ENCODE results near the gene ADAMTS12.

Gene ADAMTS12

GRCh38 chr5:33769968-33770367, 121.8 kb downstream of the ADAMTS12 start:
- Histone ChIP-seq H3K27me3 (replicated peaks; ENCODE audit: control insufficient read depth, insufficient read depth, low read length, poor library complexity, severe bottlenecking) (no peaks in the 10 kb centered on the region), H3K4me3 (ENCODE audit: insufficient read depth, low read depth, low read length, poor library complexity, severe bottlenecking) (no peak overlapping the region), H3K36me3 (ENCODE audit: control insufficient read depth, insufficient read depth, low read length) (no peaks in the 10 kb centered on the region), H3K4me1 (ENCODE audit: control insufficient read depth, insufficient read depth, low read length, poor library complexity, severe bottlenecking) (no peaks in the 10 kb centered on the region), H3K27ac (ENCODE audit: insufficient read depth, low read length, poor library complexity, severe bottlenecking) (no peak overlapping the region), H3K9me3 (ENCODE audit: control insufficient read depth, low read length) (no peaks in the 10 kb centered on the region)
- no peak for DNase-seq

GRCh38 chr5:33769196-33769595, 122.6 kb downstream of the ADAMTS12 start:
- no peak overlapping the region for H3K27ac ChIP-seq (ENCODE audit: insufficient read depth, low read length, poor library complexity, severe bottlenecking)
- no peaks in the 10 kb centered on the region for H3K4me1 ChIP-seq (ENCODE audit: control insufficient read depth, insufficient read depth, low read length, poor library complexity, severe bottlenecking)
- no peaks in the 10 kb centered on the region for H3K36me3 ChIP-seq (ENCODE audit: control insufficient read depth, insufficient read depth, low read length)
- DNase-seq, result no peak
- no peaks in the 10 kb centered on the region for H3K9me3 ChIP-seq (ENCODE audit: control insufficient read depth, low read length)
- no peaks in the 10 kb centered on the region for H3K27me3 ChIP-seq (replicated peaks; ENCODE audit: control insufficient read depth, insufficient read depth, low read length, poor library complexity, severe bottlenecking)
- no peak overlapping the region for H3K4me3 ChIP-seq (ENCODE audit: insufficient read depth, low read depth, low read length, poor library complexity, severe bottlenecking)

GRCh38 chr5:33766023-33766422, 125.8 kb downstream of the ADAMTS12 start:
- Histone ChIP-seq H3K27ac (ENCODE audit: insufficient read depth, low read length, poor library complexity, severe bottlenecking) (no peak overlapping the region), H3K9me3 (ENCODE audit: control insufficient read depth, low read length) (no peaks in the 10 kb centered on the region), H3K4me3 (ENCODE audit: insufficient read depth, low read depth, low read length, poor library complexity, severe bottlenecking) (no peak overlapping the region), H3K36me3 (ENCODE audit: control insufficient read depth, insufficient read depth, low read length) (no peaks in the 10 kb centered on the region), H3K27me3 (replicated peaks; ENCODE audit: control insufficient read depth, insufficient read depth, low read length, poor library complexity, severe bottlenecking) (no peaks in the 10 kb centered on the region), H3K4me1 (ENCODE audit: control insufficient read depth, insufficient read depth, low read length, poor library complexity, severe bottlenecking) (no peaks in the 10 kb centered on the region)
- no peak for DNase-seq

GRCh38 chr5:33764786-33765185, 127.0 kb downstream of the ADAMTS12 start:
- H3K9me3 ChIP-seq (ENCODE audit: control insufficient read depth, low read length), result no peaks in the 10 kb centered on the region
- no peaks in the 10 kb centered on the region for H3K27me3 ChIP-seq (replicated peaks; ENCODE audit: control insufficient read depth, insufficient read depth, low read length, poor library complexity, severe bottlenecking)
- no peak overlapping the region for H3K27ac ChIP-seq (ENCODE audit: insufficient read depth, low read length, poor library complexity, severe bottlenecking)
- no peak for DNase-seq
- H3K4me1 ChIP-seq (ENCODE audit: control insufficient read depth, insufficient read depth, low read length, poor library complexity, severe bottlenecking), result no peaks in the 10 kb centered on the region
- no peaks in the 10 kb centered on the region for H3K36me3 ChIP-seq (ENCODE audit: control insufficient read depth, insufficient read depth, low read length)
- no peak overlapping the region for H3K4me3 ChIP-seq (ENCODE audit: insufficient read depth, low read depth, low read length, poor library complexity, severe bottlenecking)

- Histone ChIP-seq H3K27ac (ENCODE audit: insufficient read depth, low read length, poor library complexity, severe bottlenecking) (no peak overlapping the region), H3K27me3 (replicated peaks; ENCODE audit: control insufficient read depth, insufficient read depth, low read length, poor library complexity, severe bottlenecking) (no peaks in the 10 kb centered on the region), H3K4me1 (ENCODE audit: control insufficient read depth, insufficient read depth, low read length, poor library complexity, severe bottlenecking) (no peaks in the 10 kb centered on the region), H3K9me3 (ENCODE audit: control insufficient read depth, low read length) (no peaks in the 10 kb centered on the region), H3K4me3 (ENCODE audit: insufficient read depth, low read depth, low read length, poor library complexity, severe bottlenecking) (no peak overlapping the region), H3K36me3 (ENCODE audit: control insufficient read depth, insufficient read depth, low read length) (no peaks in the 10 kb centered on the region)
- no peak for DNase-seq
Measured at GRCh38 chr5:33763435-33763834, 128.4 kb downstream of the ADAMTS12 start.

GRCh38 chr5:33762859-33763258, 128.9 kb downstream of the ADAMTS12 start:
- Histone ChIP-seq H3K36me3 (ENCODE audit: control insufficient read depth, insufficient read depth, low read length) (no peaks in the 10 kb centered on the region), H3K4me1 (ENCODE audit: control insufficient read depth, insufficient read depth, low read length, poor library complexity, severe bottlenecking) (no peaks in the 10 kb centered on the region), H3K27ac (ENCODE audit: insufficient read depth, low read length, poor library complexity, severe bottlenecking) (no peak overlapping the region), H3K4me3 (ENCODE audit: insufficient read depth, low read depth, low read length, poor library complexity, severe bottlenecking) (no peak overlapping the region), H3K9me3 (ENCODE audit: control insufficient read depth, low read length) (no peaks in the 10 kb centered on the region), H3K27me3 (replicated peaks; ENCODE audit: control insufficient read depth, insufficient read depth, low read length, poor library complexity, severe bottlenecking) (no peaks in the 10 kb centered on the region)
- DNase-seq, result no peak

- Histone ChIP-seq H3K4me3 (ENCODE audit: insufficient read depth, low read depth, low read length, poor library complexity, severe bottlenecking) (no peak overlapping the region), H3K36me3 (ENCODE audit: control insufficient read depth, insufficient read depth, low read length) (no peaks in the 10 kb centered on the region), H3K27ac (ENCODE audit: insufficient read depth, low read length, poor library complexity, severe bottlenecking) (no peak overlapping the region), H3K27me3 (replicated peaks; ENCODE audit: control insufficient read depth, insufficient read depth, low read length, poor library complexity, severe bottlenecking) (no peaks in the 10 kb centered on the region), H3K9me3 (ENCODE audit: control insufficient read depth, low read length) (no peaks in the 10 kb centered on the region), H3K4me1 (ENCODE audit: control insufficient read depth, insufficient read depth, low read length, poor library complexity, severe bottlenecking) (no peaks in the 10 kb centered on the region)
- no peak for DNase-seq
Measured at GRCh38 chr5:33761139-33761538, 130.7 kb downstream of the ADAMTS12 start.

GRCh38 chr5:33758737-33759136, 133.1 kb downstream of the ADAMTS12 start:
- H3K9me3 ChIP-seq (ENCODE audit: control insufficient read depth, low read length), result no peaks in the 10 kb centered on the region
- H3K4me1 ChIP-seq (ENCODE audit: control insufficient read depth, insufficient read depth, low read length, poor library complexity, severe bottlenecking), result no peaks in the 10 kb centered on the region
- H3K27ac ChIP-seq (ENCODE audit: insufficient read depth, low read length, poor library complexity, severe bottlenecking), result no peak overlapping the region
- H3K27me3 ChIP-seq (replicated peaks; ENCODE audit: control insufficient read depth, insufficient read depth, low read length, poor library complexity, severe bottlenecking), result no peaks in the 10 kb centered on the region
- no peaks in the 10 kb centered on the region for H3K36me3 ChIP-seq (ENCODE audit: control insufficient read depth, insufficient read depth, low read length)
- no peak overlapping the region for H3K4me3 ChIP-seq (ENCODE audit: insufficient read depth, low read depth, low read length, poor library complexity, severe bottlenecking)
- no peak for DNase-seq

GRCh38 chr5:33756491-33756890, 135.3 kb downstream of the ADAMTS12 start:
- Histone ChIP-seq H3K27ac (ENCODE audit: insufficient read depth, low read length, poor library complexity, severe bottlenecking) (no peak overlapping the region), H3K9me3 (ENCODE audit: control insufficient read depth, low read length) (no peaks in the 10 kb centered on the region), H3K27me3 (replicated peaks; ENCODE audit: control insufficient read depth, insufficient read depth, low read length, poor library complexity, severe bottlenecking) (no peaks in the 10 kb centered on the region), H3K4me1 (ENCODE audit: control insufficient read depth, insufficient read depth, low read length, poor library complexity, severe bottlenecking) (no peaks in the 10 kb centered on the region), H3K36me3 (ENCODE audit: control insufficient read depth, insufficient read depth, low read length) (no peaks in the 10 kb centered on the region), H3K4me3 (ENCODE audit: insufficient read depth, low read depth, low read length, poor library complexity, severe bottlenecking) (no peak overlapping the region)
- DNase-seq, result no peak

- Histone ChIP-seq H3K27me3 (replicated peaks; ENCODE audit: control insufficient read depth, insufficient read depth, low read length, poor library complexity, severe bottlenecking) (no peaks in the 10 kb centered on the region), H3K4me3 (ENCODE audit: insufficient read depth, low read depth, low read length, poor library complexity, severe bottlenecking) (no peak overlapping the region), H3K27ac (ENCODE audit: insufficient read depth, low read length, poor library complexity, severe bottlenecking) (no peak overlapping the region), H3K36me3 (ENCODE audit: control insufficient read depth, insufficient read depth, low read length) (no peaks in the 10 kb centered on the region), H3K4me1 (ENCODE audit: control insufficient read depth, insufficient read depth, low read length, poor library complexity, severe bottlenecking) (no peaks in the 10 kb centered on the region), H3K9me3 (ENCODE audit: control insufficient read depth, low read length) (no peaks in the 10 kb centered on the region)
- DNase-seq, result no peak
Measured at GRCh38 chr5:33755231-33755630, 136.6 kb downstream of the ADAMTS12 start.

GRCh38 chr5:33753704-33754103, 138.1 kb downstream of the ADAMTS12 start:
- no peak for DNase-seq
- no peaks in the 10 kb centered on the region for H3K4me1 ChIP-seq (ENCODE audit: control insufficient read depth, insufficient read depth, low read length, poor library complexity, severe bottlenecking)
- no peaks in the 10 kb centered on the region for H3K27me3 ChIP-seq (replicated peaks; ENCODE audit: control insufficient read depth, insufficient read depth, low read length, poor library complexity, severe bottlenecking)
- H3K36me3 ChIP-seq (ENCODE audit: control insufficient read depth, insufficient read depth, low read length), result no peaks in the 10 kb centered on the region
- H3K9me3 ChIP-seq (ENCODE audit: control insufficient read depth, low read length), result no peaks in the 10 kb centered on the region
- no peak overlapping the region for H3K27ac ChIP-seq (ENCODE audit: insufficient read depth, low read length, poor library complexity, severe bottlenecking)
- H3K4me3 ChIP-seq (ENCODE audit: insufficient read depth, low read depth, low read length, poor library complexity, severe bottlenecking), result no peak overlapping the region
